ENCODE data around the gene NEDD8.

DNA sequence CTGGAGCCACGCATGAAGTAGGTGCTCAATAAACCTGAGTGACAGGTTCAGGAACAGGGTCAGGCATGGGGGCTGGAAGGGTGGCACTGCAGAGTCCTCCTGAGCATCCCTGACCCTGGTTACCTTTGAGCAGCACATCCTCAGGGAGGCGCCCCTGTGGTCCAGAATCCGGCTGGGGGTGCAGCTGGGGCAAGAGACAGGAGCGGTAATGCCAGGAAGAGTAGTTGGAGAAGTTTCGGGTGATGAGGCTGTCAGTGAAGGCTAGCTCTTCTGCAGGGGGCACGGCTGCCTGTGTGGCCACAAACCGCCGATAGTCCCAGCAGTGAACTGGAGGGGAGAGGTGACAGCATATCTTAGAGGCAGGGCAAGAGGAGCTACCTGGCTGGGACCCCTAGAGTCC lies 37.2 kb upstream of the NEDD8 start:
- no peak for TF ChIP-seq POLR2AphosphoS5 (IDR thresholded peaks at IDR 0.05)
- TF ChIP-seq, protein P1, sequence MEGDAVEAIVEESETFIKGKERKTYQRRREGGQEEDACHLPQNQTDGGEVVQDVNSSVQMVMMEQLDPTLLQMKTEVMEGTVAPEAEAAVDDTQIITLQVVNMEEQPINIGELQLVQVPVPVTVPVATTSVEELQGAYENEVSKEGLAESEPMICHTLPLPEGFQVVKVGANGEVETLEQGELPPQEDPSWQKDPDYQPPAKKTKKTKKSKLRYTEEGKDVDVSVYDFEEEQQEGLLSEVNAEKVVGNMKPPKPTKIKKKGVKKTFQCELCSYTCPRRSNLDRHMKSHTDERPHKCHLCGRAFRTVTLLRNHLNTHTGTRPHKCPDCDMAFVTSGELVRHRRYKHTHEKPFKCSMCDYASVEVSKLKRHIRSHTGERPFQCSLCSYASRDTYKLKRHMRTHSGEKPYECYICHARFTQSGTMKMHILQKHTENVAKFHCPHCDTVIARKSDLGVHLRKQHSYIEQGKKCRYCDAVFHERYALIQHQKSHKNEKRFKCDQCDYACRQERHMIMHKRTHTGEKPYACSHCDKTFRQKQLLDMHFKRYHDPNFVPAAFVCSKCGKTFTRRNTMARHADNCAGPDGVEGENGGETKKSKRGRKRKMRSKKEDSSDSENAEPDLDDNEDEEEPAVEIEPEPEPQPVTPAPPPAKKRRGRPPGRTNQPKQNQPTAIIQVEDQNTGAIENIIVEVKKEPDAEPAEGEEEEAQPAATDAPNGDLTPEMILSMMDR (IDR thresholded peaks at IDR 0.05) = no peak
- no peak for TF ChIP-seq POLR2A (IDR thresholded peaks at IDR 0.05)
